ENCODE measurements around the gene SCNN1B.

The SCNN1B gene

GRCh38 chr16:23337836-23338550 is 35.9 kb downstream of the SCNN1B start:
- H3K27me3 ChIP-seq (ENCODE audit: insufficient read depth, poor library complexity, severe bottlenecking), result no peaks in the 10 kb centered on the region
- no peak for DNase-seq (ENCODE audit: low read depth in 1 of 2, low spot score in 1 of 2)
- no peak for TF ChIP-seq GABPA (IDR thresholded peaks at IDR 0.05; ENCODE audit: low read depth)
- no peak for TF ChIP-seq POLR2AphosphoS5 (IDR thresholded peaks at IDR 0.05; ENCODE audit: low read depth)
- no peak for TF ChIP-seq SPI1 (IDR thresholded peaks at IDR 0.05; ENCODE audit: borderline replicate concordance, low read depth)
- no peak for TF ChIP-seq REST (IDR thresholded peaks at IDR 0.05; ENCODE audit: insufficient replicate concordance, low read depth)
- TF ChIP-seq CTCF (IDR thresholded peaks at IDR 0.05; ENCODE audit: insufficient read depth, low read length), result no peak
- H3K27ac ChIP-seq (replicated peaks), result no peak overlapping the region
- H3K4me3 ChIP-seq (replicated peaks; ENCODE audit: insufficient read depth, low read length), result no peak overlapping the region

- no peak for DNase-seq (ENCODE audit: low read depth in 1 of 2, low spot score in 1 of 2)
- no peaks in the 10 kb centered on the region for H3K27me3 ChIP-seq (ENCODE audit: insufficient read depth, poor library complexity, severe bottlenecking)
- H3K27ac ChIP-seq (replicated peaks), result no peak overlapping the region
- no peak overlapping the region for H3K4me3 ChIP-seq (replicated peaks; ENCODE audit: insufficient read depth, low read length)
- TF ChIP-seq CTCF (IDR thresholded peaks at IDR 0.05; ENCODE audit: insufficient read depth, low read length), result no peak
- TF ChIP-seq SPI1 (IDR thresholded peaks at IDR 0.05; ENCODE audit: borderline replicate concordance, low read depth), result no peak
- TF ChIP-seq REST (IDR thresholded peaks at IDR 0.05; ENCODE audit: insufficient replicate concordance, low read depth), result no peak
- no peak for TF ChIP-seq POLR2AphosphoS5 (IDR thresholded peaks at IDR 0.05; ENCODE audit: low read depth)
- no peak for TF ChIP-seq GABPA (IDR thresholded peaks at IDR 0.05; ENCODE audit: low read depth)
Observed at GRCh38 chr16:23339787-23340186, 37.7 kb downstream of the SCNN1B start.

- TF ChIP-seq REST (IDR thresholded peaks at IDR 0.05; ENCODE audit: insufficient replicate concordance, low read depth) (no peak), POLR2AphosphoS5 (IDR thresholded peaks at IDR 0.05; ENCODE audit: low read depth) (no peak), GABPA (IDR thresholded peaks at IDR 0.05; ENCODE audit: low read depth) (no peak), SPI1 (IDR thresholded peaks at IDR 0.05; ENCODE audit: borderline replicate concordance, low read depth) (no peak), CTCF (IDR thresholded peaks at IDR 0.05; ENCODE audit: insufficient read depth, low read length) (no peak)
- no peak for DNase-seq (ENCODE audit: low read depth in 1 of 2, low spot score in 1 of 2)
- H3K27me3 ChIP-seq (ENCODE audit: insufficient read depth, poor library complexity, severe bottlenecking), result no peaks in the 10 kb centered on the region
- H3K4me3 ChIP-seq (replicated peaks; ENCODE audit: insufficient read depth, low read length), result no peak overlapping the region
- no peak overlapping the region for H3K27ac ChIP-seq (replicated peaks)
Observed at GRCh38 chr16:23342083-23342640, 40.1 kb downstream of the SCNN1B start.
